Central memory CD8-positive, alpha-beta T cell (primary cell): ENCODE results near the gene TSTD2.
"Not testable (repeated sequence)": the region's sequence is repeated elsewhere in the genome, so short reads cannot be mapped to it uniquely, and the experiment has no call there.

ENCODE experiments used
- ATAC-seq: fragments of 150-1000 bp; cut with Tn5 transposase; replicated peaks from 2 replicates; pipeline ENCODE4 v1.10.0; 2022; ENCODE audit warnings: mild to moderate bottlenecking, moderate FRiP score, moderate number of reproducible peaks; ENCODE audit not compliant: poor library complexity, severe bottlenecking; ENCODE audit errors: extremely low read depth
- DNase-seq, 2 donors: peaks; one replicate each; pipeline ENCODE4 v3.0.0; 2021; ENCODE audit warnings: low spot score in 2 of 2
- H3K27ac Mint-ChIP-seq: one replicate; pipeline ENCODE4 v1.8.0; 2022; ENCODE audit warnings: low read depth, mild to moderate bottlenecking, moderate library complexity, mixed read lengths
- H3K27me3 Mint-ChIP-seq: one replicate; pipeline ENCODE4 v1.8.0; 2022; ENCODE audit warnings: mixed read lengths
- H3K36me3 Mint-ChIP-seq: one replicate; pipeline ENCODE4 v1.8.0; 2022; ENCODE audit warnings: mild to moderate bottlenecking, moderate library complexity, mixed read lengths; ENCODE audit not compliant: insufficient read depth
- H3K4me1 Mint-ChIP-seq: one replicate; pipeline ENCODE4 v1.8.0; 2022; ENCODE audit warnings: mixed read lengths
- H3K4me3 Mint-ChIP-seq: one replicate; pipeline ENCODE4 v1.8.0; 2022; ENCODE audit warnings: mild to moderate bottlenecking, moderate library complexity, mixed read lengths
- H3K9me3 Mint-ChIP-seq: one replicate; pipeline ENCODE4 v1.8.0; 2022; ENCODE audit warnings: mixed read lengths

Gene TSTD2

DNA sequence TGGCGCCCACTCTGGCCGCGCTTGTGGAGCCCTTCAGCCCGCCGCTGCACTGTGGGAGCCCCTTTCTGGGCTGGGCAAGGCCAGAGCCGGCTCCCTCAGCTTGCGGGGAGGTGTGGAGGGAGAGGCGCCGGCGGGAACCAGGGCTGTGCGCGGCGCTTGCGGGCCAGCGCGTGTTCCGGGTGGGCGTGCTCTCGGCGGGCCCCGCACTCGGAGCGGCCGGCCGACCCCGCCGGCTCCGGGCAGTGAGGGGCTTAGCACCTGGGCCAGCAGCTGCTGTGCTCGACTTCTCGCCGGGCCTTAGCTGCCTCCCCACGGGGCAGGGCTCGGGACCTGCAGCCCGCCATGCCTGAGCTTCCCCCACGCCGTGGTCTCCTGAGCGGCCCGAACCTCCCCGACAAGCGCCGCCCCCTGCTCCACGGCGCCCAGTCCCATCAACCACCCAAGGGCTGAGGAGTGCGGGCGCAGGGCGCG is 59.0 kb downstream of the TSTD2 start:
- H3K4me3 Mint-ChIP-seq, H3K4me1 Mint-ChIP-seq, DNase-seq, H3K27ac Mint-ChIP-seq, ATAC-seq, H3K27me3 Mint-ChIP-seq, H3K9me3 Mint-ChIP-seq, H3K36me3 Mint-ChIP-seq: not testable (repeated sequence)

DNA sequence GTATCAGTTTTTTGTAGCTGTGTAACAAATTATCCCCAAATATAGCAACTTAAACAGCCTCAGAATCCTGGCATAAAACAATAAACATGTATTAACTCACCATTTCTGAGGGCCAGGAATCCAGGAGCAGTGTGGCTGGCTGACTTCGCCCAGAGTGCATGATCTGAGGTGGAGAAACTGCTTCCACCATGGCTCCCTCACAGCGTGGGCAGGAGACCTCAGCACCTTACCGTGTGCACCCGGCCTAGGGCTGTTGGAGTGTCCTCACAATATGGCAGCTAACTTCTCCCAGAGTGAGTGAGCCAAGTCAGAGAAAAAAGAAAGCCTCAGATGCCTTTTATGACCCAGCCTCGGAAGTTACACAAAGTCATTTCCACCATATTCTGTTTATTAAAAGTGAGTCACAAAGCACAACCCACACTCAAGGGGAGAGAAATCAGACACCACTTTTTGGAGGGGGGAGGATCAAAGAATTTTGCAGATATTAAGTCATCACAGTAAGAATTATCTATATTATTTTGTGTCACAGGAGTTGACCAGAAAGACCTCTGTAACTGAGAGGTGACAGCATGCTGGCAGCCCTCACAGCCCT is 59.6 kb downstream of the TSTD2 start:
- Mint-ChIP-seq H3K27me3 (no peaks in the 10 kb centered on the region), H3K36me3 (no peaks in the 10 kb centered on the region), H3K27ac (no peak overlapping the region), H3K9me3 (no peaks in the 10 kb centered on the region), H3K4me3 (no peak overlapping the region), H3K4me1 (peaks cover 6% of the 10 kb centered on the region)
- ATAC-seq, result no peak
- no peak for DNase-seq

GRCh38 chr9:97572892-97573365 is 60.2 kb downstream of the TSTD2 start:
- Mint-ChIP-seq H3K4me1 (peaks cover 6% of the 10 kb centered on the region), H3K27ac (no peak overlapping the region), H3K27me3 (no peaks in the 10 kb centered on the region), H3K36me3 (no peaks in the 10 kb centered on the region), H3K4me3 (no peak overlapping the region), H3K9me3 (no peaks in the 10 kb centered on the region)
- ATAC-seq (no peak), DNase-seq (no peak)

- Mint-ChIP-seq H3K27me3 (no peaks in the 10 kb centered on the region), H3K4me3 (no peak overlapping the region), H3K4me1 (peaks cover 6% of the 10 kb centered on the region), H3K36me3 (no peaks in the 10 kb centered on the region), H3K27ac (no peak overlapping the region), H3K9me3 (no peaks in the 10 kb centered on the region)
- ATAC-seq (no peak), DNase-seq (no peak)
These were observed 60.8 kb downstream of the TSTD2 start for GRCh38 chr9:97572196-97572891.

GRCh38 chr9:97571664-97572063 is 61.5 kb downstream of the TSTD2 start:
- H3K27me3 Mint-ChIP-seq, result no peaks in the 10 kb centered on the region
- ATAC-seq (no peak), DNase-seq (no peak)

GRCh38 chr9:97570899-97571298 is 62.3 kb downstream of the TSTD2 start:
- no peak for DNase-seq
- Mint-ChIP-seq H3K4me3 (no peak overlapping the region), H3K36me3 (no peaks in the 10 kb centered on the region), H3K9me3 (no peaks in the 10 kb centered on the region), H3K27ac (no peak overlapping the region), H3K4me1 (peaks cover 6% of the 10 kb centered on the region), H3K27me3 (no peaks in the 10 kb centered on the region)
- no peak for ATAC-seq

More at GRCh38 chr9:97571664-97572063, 61.5 kb downstream of the TSTD2 start:
- H3K4me1 Mint-ChIP-seq, result peaks cover 6% of the 10 kb centered on the region
- H3K4me3 Mint-ChIP-seq, result no peak overlapping the region
- H3K36me3 Mint-ChIP-seq, result no peaks in the 10 kb centered on the region
- no peaks in the 10 kb centered on the region for H3K9me3 Mint-ChIP-seq
- no peak overlapping the region for H3K27ac Mint-ChIP-seq

- ATAC-seq, result no peak
- H3K4me1 Mint-ChIP-seq, result no peaks in the 10 kb centered on the region
- no peak for DNase-seq
- H3K27me3 Mint-ChIP-seq, result peaks cover 7% of the 10 kb centered on the region
- H3K27ac Mint-ChIP-seq, result no peak overlapping the region
- no peaks in the 10 kb centered on the region for H3K9me3 Mint-ChIP-seq
- no peak overlapping the region for H3K4me3 Mint-ChIP-seq
- no peaks in the 10 kb centered on the region for H3K36me3 Mint-ChIP-seq
These were observed 64.5 kb downstream of the TSTD2 start for GRCh38 chr9:97568461-97569275.

GRCh38 chr9:97567894-97568202 is 65.3 kb downstream of the TSTD2 start:
- Mint-ChIP-seq H3K9me3 (no peaks in the 10 kb centered on the region), H3K4me1 (no peaks in the 10 kb centered on the region), H3K27me3 (peaks cover 7% of the 10 kb centered on the region), H3K36me3 (no peaks in the 10 kb centered on the region), H3K27ac (no peak overlapping the region), H3K4me3 (no peak overlapping the region)
- no peak for DNase-seq
- ATAC-seq, result no peak

DNA sequence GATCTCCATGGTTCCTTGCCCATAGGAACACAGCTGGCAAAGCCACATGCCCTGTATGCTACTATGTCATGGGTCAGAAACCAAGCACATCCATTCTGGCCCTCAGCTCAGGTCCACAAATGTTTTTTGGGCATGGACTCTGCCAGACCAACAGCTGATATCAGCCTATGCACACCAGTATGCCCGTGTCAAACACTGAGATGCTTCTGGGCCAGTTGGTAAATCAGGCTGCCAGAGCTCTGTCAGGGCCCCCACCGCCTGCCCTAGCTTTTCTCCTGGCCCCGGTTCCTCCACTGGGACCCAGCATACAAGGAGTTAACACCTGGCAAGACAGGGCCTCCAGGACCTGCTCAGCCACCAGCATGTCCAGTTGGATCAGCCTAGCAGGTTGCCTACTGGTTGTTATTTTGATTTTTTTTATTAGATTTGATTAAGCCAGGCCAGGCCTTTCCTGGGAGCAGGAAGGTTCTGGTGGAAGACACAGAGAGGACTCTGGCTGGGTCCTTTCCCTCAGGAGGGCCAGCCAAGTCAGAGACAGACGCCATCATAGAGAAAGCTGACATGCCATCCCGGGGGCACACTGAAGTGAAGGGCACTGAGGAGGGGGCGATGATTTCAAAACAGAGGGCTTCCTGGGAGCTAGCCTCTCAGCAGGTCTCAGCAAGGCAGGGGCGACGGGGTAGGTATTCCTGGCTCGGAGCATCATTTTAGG is 65.8 kb downstream of the TSTD2 start:
- Mint-ChIP-seq H3K27me3 (peaks cover 7% of the 10 kb centered on the region), H3K4me3 (no peak overlapping the region), H3K36me3 (no peaks in the 10 kb centered on the region), H3K4me1 (no peaks in the 10 kb centered on the region), H3K9me3 (no peaks in the 10 kb centered on the region), H3K27ac (no peak overlapping the region)
- DNase-seq (no peak), ATAC-seq (no peak)

DNA sequence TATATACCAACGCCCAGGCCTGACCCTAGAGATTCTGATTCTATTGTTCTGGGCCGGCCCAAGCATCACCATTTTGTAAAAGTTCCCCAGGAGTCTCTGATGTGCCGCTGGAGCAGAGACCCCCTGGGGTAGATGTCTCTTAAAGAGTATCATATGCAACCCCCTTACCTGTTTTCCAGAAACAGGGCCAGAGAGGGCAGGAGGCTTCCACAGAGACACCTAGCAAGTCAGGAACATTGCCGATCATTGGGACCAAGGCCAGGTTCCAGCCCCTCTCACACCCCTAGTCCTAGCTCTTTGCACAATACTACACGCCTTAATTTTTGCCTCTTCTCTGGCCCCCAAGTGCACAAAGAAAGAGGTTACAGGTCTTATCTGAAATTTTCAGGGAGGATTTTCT is 67.9 kb downstream of the TSTD2 start:
- Mint-ChIP-seq H3K27me3 (peaks cover 9% of the 10 kb centered on the region), H3K27ac (no peak overlapping the region), H3K9me3 (no peaks in the 10 kb centered on the region), H3K4me3 (no peak overlapping the region), H3K4me1 (no peaks in the 10 kb centered on the region), H3K36me3 (no peaks in the 10 kb centered on the region)
- DNase-seq, result no peak
- ATAC-seq, result no peak

DNA sequence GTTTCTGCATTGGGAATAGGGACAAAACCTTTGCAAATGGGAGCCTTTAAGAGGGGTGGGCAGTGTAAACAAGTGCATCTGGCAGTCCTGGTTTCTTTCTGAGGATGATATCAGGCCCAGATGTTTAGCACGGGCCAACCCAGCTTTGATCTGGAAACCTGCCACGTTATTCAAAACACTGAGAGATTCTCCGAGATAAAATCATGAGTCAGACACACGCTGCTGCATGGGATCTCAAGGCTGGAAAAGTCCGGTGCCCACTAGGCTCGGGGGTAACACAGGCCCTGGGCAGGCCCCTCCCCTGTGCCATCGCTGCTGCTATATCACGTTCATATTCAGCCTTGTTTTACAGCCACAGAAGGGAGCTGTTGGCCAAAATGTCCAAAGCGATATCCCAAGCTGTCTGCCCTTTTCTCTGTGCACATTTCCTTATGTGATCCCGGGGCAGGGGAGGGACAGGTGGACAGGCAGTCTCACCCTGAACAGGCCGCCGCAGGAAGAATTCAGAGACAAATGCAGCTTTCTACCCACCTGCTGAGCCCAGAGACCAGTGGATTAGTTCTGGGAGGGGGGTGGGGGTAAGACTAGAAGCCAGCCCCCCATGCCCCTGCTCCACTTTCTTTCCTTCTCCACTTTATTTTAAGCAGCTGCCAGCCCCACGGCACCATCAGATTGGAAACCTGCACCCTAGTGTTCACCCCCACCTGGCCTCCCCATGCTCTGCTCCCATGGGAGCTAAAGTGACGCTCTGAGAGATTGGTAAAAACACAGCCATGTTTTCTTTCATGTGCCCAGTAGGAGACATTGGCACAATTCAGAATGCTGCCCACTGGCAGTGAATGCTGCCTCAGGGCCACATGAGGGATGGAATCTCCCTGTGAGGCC is 68.6 kb downstream of the TSTD2 start:
- Mint-ChIP-seq H3K4me3 (no peak overlapping the region), H3K27ac (no peak overlapping the region), H3K9me3 (no peaks in the 10 kb centered on the region), H3K36me3 (no peaks in the 10 kb centered on the region), H3K27me3 (peaks cover 16% of the 10 kb centered on the region), H3K4me1 (no peaks in the 10 kb centered on the region)
- no peak for ATAC-seq
- no peak for DNase-seq
